ENCODE results near the gene SH3BP2.

The SH3BP2 gene

GRCh38 chr4:2824836-2825381, 32.0 kb downstream of the SH3BP2 start:
- Histone ChIP-seq H3K9me2 (ENCODE audit: low read depth, low read length) (no peaks in the 10 kb centered on the region), H4K20me1 (ENCODE audit: insufficient read depth, low read length) (no peaks in the 10 kb centered on the region), H3K27me3 (ENCODE audit: insufficient read depth, low read length) (no peaks in the 10 kb centered on the region), H3K4me1 (ENCODE audit: insufficient read depth, low read length, severe bottlenecking) (no peaks in the 10 kb centered on the region), H3K4me2 (ENCODE audit: low read length) (no peak overlapping the region), H2AFZ (ENCODE audit: low read length) (no peak overlapping the region), H3K4me3 (ENCODE audit: low read depth, low read length, poor library complexity, severe bottlenecking) (no peak overlapping the region), H3K79me2 (ENCODE audit: insufficient read depth, low read length) (no peaks in the 10 kb centered on the region), H3K27ac (ENCODE audit: low read depth, low read length, poor library complexity, severe bottlenecking) (no peak overlapping the region), H3K9me3 (ENCODE audit: low read length) (no peaks in the 10 kb centered on the region), H3K36me3 (ENCODE audit: insufficient read depth, low read length) (no peaks in the 10 kb centered on the region), H3K9ac (ENCODE audit: low read length) (no peak overlapping the region), H3F3A (ENCODE audit: insufficient read depth, low read length) (no peaks in the 10 kb centered on the region)
- no peak for TF ChIP-seq CTCF (IDR thresholded peaks at IDR 0.05; ENCODE audit: low read length)
- TF ChIP-seq EZH2 (IDR thresholded peaks at IDR 0.05; ENCODE audit: borderline replicate concordance, low read length) = no peak

GRCh38 chr4:2825740-2826139, 32.9 kb downstream of the SH3BP2 start:
- H3K9ac ChIP-seq (ENCODE audit: low read length) = no peak overlapping the region
- no peak overlapping the region for H3K27ac ChIP-seq (ENCODE audit: low read depth, low read length, poor library complexity, severe bottlenecking)
- no peaks in the 10 kb centered on the region for H3K79me2 ChIP-seq (ENCODE audit: insufficient read depth, low read length)
- H3F3A ChIP-seq (ENCODE audit: insufficient read depth, low read length) = no peaks in the 10 kb centered on the region
- no peaks in the 10 kb centered on the region for H3K9me3 ChIP-seq (ENCODE audit: low read length)
- no peaks in the 10 kb centered on the region for H3K36me3 ChIP-seq (ENCODE audit: insufficient read depth, low read length)
- H3K9me2 ChIP-seq (ENCODE audit: low read depth, low read length) = no peaks in the 10 kb centered on the region
- TF ChIP-seq CTCF (IDR thresholded peaks at IDR 0.05; ENCODE audit: low read length) = no peak
- TF ChIP-seq EZH2 (IDR thresholded peaks at IDR 0.05; ENCODE audit: borderline replicate concordance, low read length) = no peak
- H3K4me2 ChIP-seq (ENCODE audit: low read length) = no peak overlapping the region
- H2AFZ ChIP-seq (ENCODE audit: low read length) = no peak overlapping the region
- no peaks in the 10 kb centered on the region for H3K27me3 ChIP-seq (ENCODE audit: insufficient read depth, low read length)
- H3K4me3 ChIP-seq (ENCODE audit: low read depth, low read length, poor library complexity, severe bottlenecking) = no peak overlapping the region
- no peaks in the 10 kb centered on the region for H4K20me1 ChIP-seq (ENCODE audit: insufficient read depth, low read length)
- H3K4me1 ChIP-seq (ENCODE audit: insufficient read depth, low read length, severe bottlenecking) = no peaks in the 10 kb centered on the region

DNA sequence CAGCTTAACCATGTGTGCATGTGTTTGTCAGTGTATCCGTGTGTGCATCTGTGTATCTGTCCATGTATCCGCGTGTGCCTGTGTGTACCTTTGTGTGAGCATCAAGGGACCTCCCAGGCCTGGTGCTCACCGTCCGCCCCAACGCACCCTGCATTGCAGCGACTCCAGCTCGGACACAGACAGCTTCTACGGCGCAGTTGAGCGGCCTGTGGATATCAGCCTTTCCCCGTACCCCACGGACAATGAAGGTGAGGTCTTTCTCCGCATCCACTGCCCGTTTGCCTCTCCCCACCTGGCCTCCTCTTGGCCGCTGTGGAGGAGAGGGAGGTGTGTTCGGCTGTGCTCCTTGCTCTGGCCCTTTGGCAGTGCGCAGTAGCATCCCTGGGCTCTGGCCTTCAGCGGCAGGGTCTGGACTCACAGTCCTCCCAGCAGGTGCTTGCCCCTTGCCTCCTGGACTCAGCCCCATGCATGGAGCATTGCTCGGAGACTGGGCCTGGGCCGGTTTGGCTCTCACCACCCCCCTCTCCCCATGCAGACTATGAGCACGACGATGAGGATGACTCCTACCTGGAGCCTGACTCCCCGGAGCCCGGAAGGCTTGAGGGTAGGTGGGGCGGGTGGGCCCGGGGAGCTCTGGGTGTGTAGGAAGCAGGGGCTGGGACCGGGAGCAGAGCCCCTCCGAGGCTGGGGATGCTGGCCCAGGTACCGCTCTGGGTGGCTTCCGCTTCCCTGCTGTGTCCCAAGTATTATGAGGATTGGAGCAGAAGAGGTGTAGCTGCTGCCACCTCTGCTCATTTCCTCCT, 34.4 kb downstream of the SH3BP2 start:
- peaks cover under 1% of the 10 kb centered on the region for H3K4me1 ChIP-seq (ENCODE audit: insufficient read depth, low read length, severe bottlenecking)
- H3K36me3 ChIP-seq (ENCODE audit: insufficient read depth, low read length) = no peaks in the 10 kb centered on the region
- H3F3A ChIP-seq (ENCODE audit: insufficient read depth, low read length) = no peaks in the 10 kb centered on the region
- no peak overlapping the region for H3K9ac ChIP-seq (ENCODE audit: low read length)
- H3K79me2 ChIP-seq (ENCODE audit: insufficient read depth, low read length) = no peaks in the 10 kb centered on the region
- no peak overlapping the region for H2AFZ ChIP-seq (ENCODE audit: low read length)
- TF ChIP-seq CTCF (IDR thresholded peaks at IDR 0.05; ENCODE audit: low read length) = no peak
- no peak for TF ChIP-seq EZH2 (IDR thresholded peaks at IDR 0.05; ENCODE audit: borderline replicate concordance, low read length)
- no peak overlapping the region for H3K4me2 ChIP-seq (ENCODE audit: low read length)
- no peaks in the 10 kb centered on the region for H4K20me1 ChIP-seq (ENCODE audit: insufficient read depth, low read length)
- H3K27me3 ChIP-seq (ENCODE audit: insufficient read depth, low read length) = no peaks in the 10 kb centered on the region
- no peak overlapping the region for H3K27ac ChIP-seq (ENCODE audit: low read depth, low read length, poor library complexity, severe bottlenecking)
- no peaks in the 10 kb centered on the region for H3K9me2 ChIP-seq (ENCODE audit: low read depth, low read length)
- H3K9me3 ChIP-seq (ENCODE audit: low read length) = no peaks in the 10 kb centered on the region
- no peak overlapping the region for H3K4me3 ChIP-seq (ENCODE audit: low read depth, low read length, poor library complexity, severe bottlenecking)
